Neural progenitor cell (in vitro differentiated cells): ENCODE results near the gene UAP1L1.

ENCODE experiments used
- EZH2phosphoT487 ChIP-seq: fragments of 200-600 bp; sonication (generic); IDR thresholded peaks from 2 replicates; pipeline ENCODE4 v1.6.1; 2017; ENCODE audit warnings: antibody characterized with exemption
- TF ChIP-seq, protein P1 (sequence below): fragments of 200-600 bp; sonication (generic); IDR thresholded peaks from 2 replicates; pipeline ENCODE4 v1.5.1; 2017; ENCODE audit warnings: antibody characterized with exemption, mild to moderate bottlenecking

DNA sequence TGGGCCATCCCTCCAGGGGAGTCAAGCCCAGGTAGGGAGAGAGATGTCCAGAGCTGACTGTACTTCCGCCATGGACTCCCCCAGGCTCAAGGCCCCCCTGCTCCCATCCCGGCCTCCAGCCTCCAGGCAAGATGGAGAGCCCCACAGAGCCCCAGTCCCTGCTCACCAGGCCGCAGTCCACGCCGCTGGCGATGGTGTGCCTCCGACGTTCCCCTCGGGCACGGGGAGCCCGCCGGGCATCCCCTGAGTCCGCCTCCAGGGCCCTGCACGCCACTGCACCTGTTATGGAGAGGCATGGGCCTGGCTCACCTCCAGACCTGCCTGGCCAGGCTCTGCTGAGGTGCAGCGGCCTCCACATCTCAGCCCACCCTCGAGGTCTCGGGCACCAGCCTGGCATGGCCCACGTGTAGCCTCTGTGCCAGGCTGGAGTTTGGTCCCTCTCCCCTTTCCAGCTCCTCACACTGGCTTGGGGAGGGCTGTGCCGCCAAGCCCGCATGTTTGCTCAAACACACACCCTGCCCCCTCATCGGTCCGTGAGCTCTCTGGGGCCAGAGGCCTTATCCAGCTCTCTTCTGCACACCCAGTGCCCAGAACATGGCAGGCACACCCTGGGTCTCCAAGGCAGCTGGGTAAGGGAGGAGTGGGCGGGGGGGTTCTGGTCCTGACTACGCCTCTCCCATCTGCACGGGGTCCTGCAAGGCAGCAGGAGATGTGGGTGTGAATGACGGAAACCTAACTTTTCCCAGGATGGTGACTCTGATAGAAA lies 11.0 kb upstream of the UAP1L1 start:
- TF ChIP-seq, protein P1, sequence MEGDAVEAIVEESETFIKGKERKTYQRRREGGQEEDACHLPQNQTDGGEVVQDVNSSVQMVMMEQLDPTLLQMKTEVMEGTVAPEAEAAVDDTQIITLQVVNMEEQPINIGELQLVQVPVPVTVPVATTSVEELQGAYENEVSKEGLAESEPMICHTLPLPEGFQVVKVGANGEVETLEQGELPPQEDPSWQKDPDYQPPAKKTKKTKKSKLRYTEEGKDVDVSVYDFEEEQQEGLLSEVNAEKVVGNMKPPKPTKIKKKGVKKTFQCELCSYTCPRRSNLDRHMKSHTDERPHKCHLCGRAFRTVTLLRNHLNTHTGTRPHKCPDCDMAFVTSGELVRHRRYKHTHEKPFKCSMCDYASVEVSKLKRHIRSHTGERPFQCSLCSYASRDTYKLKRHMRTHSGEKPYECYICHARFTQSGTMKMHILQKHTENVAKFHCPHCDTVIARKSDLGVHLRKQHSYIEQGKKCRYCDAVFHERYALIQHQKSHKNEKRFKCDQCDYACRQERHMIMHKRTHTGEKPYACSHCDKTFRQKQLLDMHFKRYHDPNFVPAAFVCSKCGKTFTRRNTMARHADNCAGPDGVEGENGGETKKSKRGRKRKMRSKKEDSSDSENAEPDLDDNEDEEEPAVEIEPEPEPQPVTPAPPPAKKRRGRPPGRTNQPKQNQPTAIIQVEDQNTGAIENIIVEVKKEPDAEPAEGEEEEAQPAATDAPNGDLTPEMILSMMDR: no peak
- no peak for TF ChIP-seq EZH2phosphoT487
